NCI-H187 (cell line): Measurements from ENCODE around the gene ICOS.
"Not testable (repeated sequence)": the region's sequence is repeated elsewhere in the genome, so short reads cannot be mapped to it uniquely, and the experiment has no call there.

ENCODE experiments used
- DNase-seq, 2 experiments: peaks; one replicate each; lab custom pipeline; 2025; lab: John Stamatoyannopoulos, UW

Gene ICOS

GRCh38 chr2:203973676-203974075 is 37.1 kb downstream of the ICOS start:
- no peak for DNase-seq

- DNase-seq: no peak
These were observed 39.3 kb downstream of the ICOS start for GRCh38 chr2:203975912-203976311.

- DNase-seq: no peak
These were observed 45.7 kb downstream of the ICOS start for GRCh38 chr2:203982276-203982675.

- no peak for DNase-seq
These were observed 46.6 kb downstream of the ICOS start for GRCh38 chr2:203983064-203983715.

GRCh38 chr2:203985978-203986377 is 49.4 kb downstream of the ICOS start:
- not testable (repeated sequence) for DNase-seq

GRCh38 chr2:203987959-203988358 is 51.4 kb downstream of the ICOS start:
- no peak for DNase-seq

GRCh38 chr2:203988500-203989260 is 52.1 kb downstream of the ICOS start:
- DNase-seq: no peak

GRCh38 chr2:203989521-203989920 is 53.0 kb downstream of the ICOS start:
- DNase-seq: no peak

GRCh38 chr2:203992509-203992908 is 55.9 kb downstream of the ICOS start:
- DNase-seq: no peak

- DNase-seq: no peak
These were observed 56.4 kb downstream of the ICOS start for GRCh38 chr2:203993011-203993410.

GRCh38 chr2:203993560-203993959 is 57.0 kb downstream of the ICOS start:
- no peak for DNase-seq

- no peak for DNase-seq
These were observed 58.2 kb downstream of the ICOS start for GRCh38 chr2:203994735-203995134.

- no peak for DNase-seq
These were observed 60.1 kb downstream of the ICOS start for GRCh38 chr2:203996692-203997091.

- no peak for DNase-seq
These were observed 60.9 kb downstream of the ICOS start for GRCh38 chr2:203997481-203997880.

- DNase-seq: no peak
These were observed 61.6 kb downstream of the ICOS start for GRCh38 chr2:203997980-203998809.

- DNase-seq: no peak
These were observed 63.3 kb downstream of the ICOS start for GRCh38 chr2:203999835-204000234.

- DNase-seq: no peak
These were observed 63.9 kb downstream of the ICOS start for GRCh38 chr2:204000446-204000845.

- DNase-seq: no peak
These were observed 66.9 kb downstream of the ICOS start for GRCh38 chr2:204003276-204003990.

- DNase-seq: no peak
These were observed 68.3 kb downstream of the ICOS start for GRCh38 chr2:204004912-204005311.

- DNase-seq: no peak
These were observed 69.6 kb downstream of the ICOS start for GRCh38 chr2:204005940-204006721.

- no peak for DNase-seq
These were observed 71.8 kb downstream of the ICOS start for GRCh38 chr2:204008352-204008751.
